HG03442 (cell line): ENCODE results near the gene DUSP19.

Source experiments
- ATAC-seq: cut with Tn5 transposase; IDR thresholded peaks from one replicate; pipeline ENCODE4 v1.9.1; 2021; ENCODE audit warnings: mild to moderate bottlenecking, moderate library complexity; ENCODE audit not compliant: unreplicated experiment

Gene DUSP19

GRCh38 chr2:183063083-183063482 lies 15.5 kb upstream of the DUSP19 start:
- ATAC-seq, result peak; percentile 88

- ATAC-seq, result no peak
Measured at GRCh38 chr2:183068561-183068960, 10.0 kb upstream of the DUSP19 start.

- ATAC-seq, result no peak
Measured at GRCh38 chr2:183069174-183069573, 9.4 kb upstream of the DUSP19 start.

GRCh38 chr2:183070942-183071844 lies 7.4 kb upstream of the DUSP19 start:
- no peak for ATAC-seq

- ATAC-seq, result no peak
Measured at GRCh38 chr2:183072177-183072576, 6.4 kb upstream of the DUSP19 start.

GRCh38 chr2:183078163-183078463 lies 434 bp upstream of the DUSP19 start:
- no peak for ATAC-seq

GRCh38 chr2:183079139-183079775 lies 710 bp downstream of the DUSP19 start:
- ATAC-seq, result no peak

GRCh38 chr2:183081911-183082310 lies 3.4 kb downstream of the DUSP19 start:
- no peak for ATAC-seq

- no peak for ATAC-seq
Measured at GRCh38 chr2:183088061-183088460, 9.5 kb downstream of the DUSP19 start.

GRCh38 chr2:183089192-183089851 lies 10.8 kb downstream of the DUSP19 start:
- ATAC-seq, result peak; percentile 58

- no peak for ATAC-seq
Measured at GRCh38 chr2:183091318-183091953, 12.9 kb downstream of the DUSP19 start.

GRCh38 chr2:183091954-183092345 lies 13.4 kb downstream of the DUSP19 start:
- no peak for ATAC-seq

GRCh38 chr2:183093857-183094657 lies 15.5 kb downstream of the DUSP19 start:
- peak; percentile 80 for ATAC-seq

GRCh38 chr2:183105402-183106134 lies 27.0 kb downstream of the DUSP19 start:
- no peak for ATAC-seq

- no peak for ATAC-seq
Measured at GRCh38 chr2:183112577-183112976, 34.0 kb downstream of the DUSP19 start.

- ATAC-seq, result no peak
Measured at GRCh38 chr2:183113630-183114029, 35.1 kb downstream of the DUSP19 start.

- no peak for ATAC-seq
Measured at GRCh38 chr2:183117226-183117625, 38.7 kb downstream of the DUSP19 start.

GRCh38 chr2:183123117-183123958 lies 44.8 kb downstream of the DUSP19 start:
- no peak for ATAC-seq

- peak; percentile 29 for ATAC-seq
Measured at GRCh38 chr2:183123959-183124221, 45.3 kb downstream of the DUSP19 start.
